GM21619 (cell line): ENCODE data around the gene MBNL2.
"Not testable (repeated sequence)": the region's sequence is repeated elsewhere in the genome, so short reads cannot be mapped to it uniquely, and the experiment has no call there.

Experiments used
- ATAC-seq: cut with Tn5 transposase; IDR thresholded peaks from one replicate; pipeline ENCODE4 v1.9.1; 2021; ENCODE audit not compliant: unreplicated experiment

The MBNL2 gene

DNA sequence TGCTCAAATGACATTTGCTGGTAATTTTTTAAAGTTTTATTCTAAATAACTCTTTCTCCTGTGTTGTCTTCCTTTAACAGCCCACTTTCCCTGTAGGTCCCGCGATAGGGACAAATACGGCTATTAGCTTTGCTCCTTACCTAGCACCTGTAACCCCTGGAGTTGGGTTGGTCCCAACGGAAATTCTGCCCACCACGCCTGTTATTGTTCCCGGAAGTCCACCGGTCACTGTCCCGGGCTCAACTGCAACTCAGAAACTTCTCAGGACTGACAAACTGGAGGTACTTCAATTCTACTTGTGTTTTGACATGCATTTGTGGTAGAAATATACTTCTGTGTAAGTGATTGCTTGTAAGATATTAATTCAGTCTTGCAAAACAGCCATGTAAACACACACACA, 120.8 kb downstream of the MBNL2 start:
- no peak for ATAC-seq

DNA sequence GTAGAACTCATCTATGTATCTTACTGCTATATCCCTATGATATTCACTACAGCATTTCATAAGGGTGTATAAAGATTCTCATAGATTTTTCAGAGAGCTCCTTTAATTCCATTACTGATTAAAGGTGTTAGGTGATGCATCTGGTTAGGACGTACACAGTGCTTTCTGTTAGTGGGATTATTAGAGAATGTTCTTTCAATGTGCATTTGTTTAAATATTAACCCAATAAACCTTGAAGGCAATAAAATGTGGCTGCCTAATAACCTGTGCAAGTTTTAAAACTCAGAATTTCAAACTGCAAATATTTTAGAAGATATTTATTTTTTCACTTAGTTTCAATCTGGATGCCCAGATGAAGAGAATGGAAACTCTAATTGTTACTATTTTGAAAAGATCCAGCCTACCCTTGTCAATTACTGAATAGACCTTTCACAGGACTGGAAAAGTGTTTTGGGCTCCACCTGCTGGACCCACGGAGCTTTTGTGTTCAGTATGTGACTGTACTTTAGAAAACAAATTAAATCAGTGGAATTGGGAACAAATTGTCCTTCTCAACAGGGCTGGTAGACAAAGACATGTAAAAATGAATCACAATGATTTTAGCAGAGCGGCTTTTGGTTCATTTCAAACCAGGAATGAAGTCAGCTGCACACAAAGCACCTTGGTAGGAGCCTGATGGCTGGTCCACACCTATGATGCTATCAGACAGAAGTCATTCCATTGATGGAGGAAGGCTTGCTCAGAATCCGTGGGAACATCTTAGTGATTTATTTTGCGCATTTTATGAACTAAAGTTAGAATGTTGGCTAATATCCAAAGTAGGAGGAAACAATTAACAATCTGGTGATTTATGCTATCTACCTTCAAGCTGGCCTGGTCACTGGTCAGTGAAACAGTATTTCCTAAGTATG, 122.4 kb downstream of the MBNL2 start:
- ATAC-seq: peak; percentile 72

DNA sequence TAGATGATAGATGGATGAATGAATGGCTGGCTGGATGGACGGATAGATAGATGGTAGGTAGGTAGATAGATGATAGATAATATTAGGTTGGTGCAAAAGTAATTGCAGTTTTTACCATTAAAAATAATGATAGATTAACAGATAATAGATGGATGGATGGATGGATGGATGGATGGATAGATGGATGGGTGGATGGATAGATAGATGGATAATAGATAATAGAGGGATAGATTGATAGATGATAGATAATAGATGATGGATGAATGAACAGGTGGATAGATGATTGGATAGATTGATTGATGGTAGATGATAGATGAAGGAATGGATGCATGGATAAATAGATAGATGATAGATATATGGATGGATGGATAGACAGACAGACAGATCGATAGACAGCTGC, 124.0 kb downstream of the MBNL2 start:
- no peak for ATAC-seq

DNA sequence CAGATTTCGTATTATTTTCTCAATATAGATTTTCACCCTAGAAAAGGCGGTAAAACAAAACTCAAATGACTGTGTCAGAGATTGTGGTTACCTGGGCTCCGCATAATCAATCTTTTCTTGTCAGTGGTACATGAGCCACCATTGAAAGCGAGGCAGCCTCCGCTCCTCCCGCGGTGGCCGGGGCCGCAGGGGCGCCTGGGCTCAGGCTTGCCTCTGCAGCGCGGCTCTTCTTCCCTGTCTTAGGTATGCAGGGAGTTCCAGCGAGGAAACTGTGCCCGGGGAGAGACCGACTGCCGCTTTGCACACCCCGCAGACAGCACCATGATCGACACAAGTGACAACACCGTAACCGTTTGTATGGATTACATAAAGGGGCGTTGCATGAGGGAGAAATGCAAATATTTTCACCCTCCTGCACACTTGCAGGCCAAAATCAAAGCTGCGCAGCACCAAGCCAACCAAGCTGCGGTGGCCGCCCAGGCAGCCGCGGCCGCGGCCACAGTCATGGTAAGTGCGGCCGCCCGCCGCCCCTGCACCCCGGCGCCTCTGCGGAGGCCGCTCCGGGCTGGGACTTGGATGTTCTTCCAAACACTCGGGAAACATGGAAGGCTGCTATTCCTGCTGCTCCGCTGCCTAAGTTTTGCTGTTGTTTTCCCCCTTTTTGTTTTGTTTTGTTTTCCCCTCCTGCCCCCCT, 124.6 kb downstream of the MBNL2 start:
- no peak for ATAC-seq

DNA sequence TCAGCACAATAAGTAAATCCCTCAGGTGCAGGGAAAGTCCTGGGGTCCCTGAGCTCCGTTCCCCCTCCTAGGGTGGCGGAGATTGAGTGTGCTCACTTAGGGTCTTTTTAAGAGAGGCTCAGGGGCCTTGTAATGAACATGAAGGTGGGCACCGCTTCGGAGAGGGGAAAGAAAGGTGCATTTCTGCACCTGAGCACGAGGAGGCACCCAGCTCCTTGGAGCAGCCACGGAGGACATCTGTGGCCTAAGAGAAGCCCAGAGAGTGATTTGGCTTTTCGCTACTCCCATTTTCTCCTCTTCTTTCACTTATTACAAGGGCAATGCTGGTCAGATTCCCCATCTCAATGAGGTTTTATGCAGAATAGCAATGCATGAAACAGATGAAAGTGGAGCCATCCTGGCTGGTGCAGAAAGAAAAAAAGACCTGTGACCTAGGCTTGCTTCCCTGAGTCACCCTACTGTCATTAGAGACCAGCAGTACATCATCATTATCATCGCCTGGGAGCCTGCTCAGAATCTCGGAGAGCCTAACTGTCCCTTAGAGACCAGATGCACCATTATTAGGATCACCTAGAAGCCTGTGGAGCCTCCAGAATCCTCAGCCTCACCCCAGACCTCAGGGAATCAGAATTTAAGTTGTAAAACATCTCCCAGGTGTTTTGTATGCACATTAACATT, 125.3 kb downstream of the MBNL2 start:
- ATAC-seq: no peak

DNA sequence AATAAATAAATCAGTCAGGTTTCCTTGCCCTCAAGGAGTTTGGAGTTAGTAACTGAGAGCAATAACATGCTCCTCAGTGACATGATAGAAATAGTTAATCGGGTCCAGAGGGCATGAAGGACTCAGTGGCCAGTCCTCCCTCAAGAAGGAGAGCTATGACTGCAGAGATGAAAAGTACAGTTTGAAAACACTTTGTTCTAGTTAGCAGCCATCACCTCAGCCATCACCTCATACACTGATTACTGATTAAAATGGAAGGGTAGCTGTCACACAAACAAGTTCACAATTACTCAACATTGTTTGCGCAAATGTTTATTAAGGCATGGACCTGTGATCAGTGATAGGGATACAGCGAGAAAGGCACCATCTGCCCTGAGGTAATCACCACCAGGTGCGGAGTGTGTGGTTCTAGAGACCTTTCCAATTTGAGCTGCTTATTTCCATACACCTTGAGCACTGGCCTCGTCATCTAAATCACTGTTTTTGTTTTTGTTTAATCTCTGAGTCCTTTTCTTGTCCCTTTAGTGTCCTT, 126.5 kb downstream of the MBNL2 start:
- ATAC-seq: no peak

DNA sequence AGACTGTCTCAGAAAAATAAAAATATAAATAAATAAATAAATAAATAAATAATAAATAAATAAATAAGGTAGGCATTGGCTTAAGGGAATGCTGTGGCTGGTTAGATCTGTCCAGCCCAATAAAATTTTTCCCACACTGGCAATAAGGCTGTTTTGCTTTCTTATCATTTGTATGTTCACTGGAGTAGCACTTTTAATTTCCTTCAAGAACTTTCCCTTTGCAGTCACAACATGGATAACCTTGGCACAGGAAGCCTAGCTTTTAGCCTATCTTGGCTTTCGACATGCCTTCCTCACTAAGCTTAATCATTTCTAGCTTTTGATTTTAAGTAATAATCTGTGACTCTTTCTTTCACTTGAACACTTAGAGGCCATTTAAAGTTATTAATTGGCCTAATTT, 129.9 kb downstream of the MBNL2 start:
- ATAC-seq: not testable (repeated sequence)

DNA sequence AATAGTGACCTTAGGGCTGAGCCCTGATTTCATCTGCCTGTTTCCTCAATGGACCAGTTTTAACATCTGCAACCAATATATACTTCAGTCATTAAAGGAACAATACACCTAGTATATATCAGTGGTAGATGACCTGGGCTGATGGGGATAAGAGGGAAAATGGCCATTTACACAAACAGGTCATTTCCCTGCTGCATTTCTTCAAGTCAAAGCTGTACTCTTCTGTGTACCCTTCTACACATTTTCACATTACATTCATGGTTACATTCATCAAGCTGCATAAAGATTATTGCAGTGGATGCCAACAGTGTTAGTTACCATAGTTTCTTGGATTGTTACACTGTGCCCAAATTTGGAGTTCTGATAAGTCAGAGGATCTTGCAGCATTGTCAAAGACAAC, 130.7 kb downstream of the MBNL2 start:
- ATAC-seq: no peak

DNA sequence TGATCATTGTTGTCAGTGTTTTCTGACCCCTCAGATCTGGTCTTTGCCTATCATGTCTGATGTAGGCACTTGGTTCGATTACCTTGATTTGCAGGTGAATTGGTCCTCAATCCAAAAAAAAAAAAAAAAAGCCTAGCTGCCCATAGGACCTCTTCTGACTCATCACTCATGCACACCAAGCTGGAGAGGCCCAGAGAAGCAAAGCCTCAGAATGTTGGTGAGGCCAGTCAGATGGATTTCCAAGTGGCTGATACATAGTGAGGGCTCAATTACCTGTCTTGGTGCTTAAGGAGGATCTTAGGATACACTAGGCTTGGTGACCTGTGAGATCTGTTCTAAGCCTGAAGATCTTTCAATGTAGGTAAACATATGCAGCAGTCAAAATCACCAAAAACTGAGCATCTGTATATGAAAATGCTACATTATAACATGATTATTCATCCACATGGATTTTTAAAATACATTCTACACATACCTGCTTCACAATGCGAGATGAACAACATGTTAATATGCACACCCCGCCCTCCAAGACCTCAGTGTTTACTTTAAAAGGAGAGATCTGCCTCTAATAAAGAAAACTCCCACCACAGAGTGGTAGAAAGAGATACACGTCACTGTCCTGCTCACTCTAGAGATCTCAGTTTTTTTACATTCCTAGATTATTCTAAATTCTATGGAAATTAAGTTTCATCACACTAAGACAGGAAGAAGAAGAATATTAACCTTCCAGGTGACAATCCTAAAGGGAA, 132.0 kb downstream of the MBNL2 start:
- ATAC-seq: no peak

DNA sequence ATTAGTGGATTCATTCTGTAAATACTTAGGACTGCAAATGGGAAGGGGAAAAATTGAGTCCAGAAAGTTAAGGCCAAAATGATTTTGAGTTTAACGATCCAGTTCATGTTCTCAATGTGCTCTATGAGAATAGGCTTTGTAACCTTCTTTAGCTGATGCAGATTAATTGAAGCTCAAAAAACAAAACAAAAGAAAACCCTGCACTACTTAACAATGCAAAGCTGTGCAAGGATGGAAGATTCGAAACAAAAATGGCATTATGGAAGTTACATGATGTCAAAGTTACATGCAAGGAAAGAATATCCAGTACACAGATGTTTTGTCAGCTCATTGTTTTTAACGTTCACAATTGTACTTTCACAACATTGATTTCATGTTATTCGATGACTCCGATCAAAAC, 132.7 kb downstream of the MBNL2 start:
- no peak for ATAC-seq

DNA sequence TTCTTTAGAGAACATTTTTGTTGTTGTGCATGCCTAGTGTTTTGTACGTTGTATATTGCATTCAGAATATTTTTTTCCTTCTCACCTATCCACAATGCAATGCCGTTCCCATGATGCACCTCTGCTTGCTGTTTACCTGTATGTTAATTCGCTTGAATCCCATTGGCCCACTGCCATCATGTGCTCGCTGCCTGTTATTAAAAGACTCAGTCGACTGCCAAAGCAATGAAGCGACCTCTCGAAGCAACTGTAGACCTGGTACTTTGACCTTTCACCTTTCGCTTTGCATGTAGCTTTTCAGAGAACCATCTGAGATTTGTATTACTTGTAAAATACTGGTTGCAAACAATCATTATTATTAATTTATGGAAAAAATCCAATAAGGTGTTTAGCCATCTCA, 134.5 kb downstream of the MBNL2 start:
- no peak for ATAC-seq

DNA sequence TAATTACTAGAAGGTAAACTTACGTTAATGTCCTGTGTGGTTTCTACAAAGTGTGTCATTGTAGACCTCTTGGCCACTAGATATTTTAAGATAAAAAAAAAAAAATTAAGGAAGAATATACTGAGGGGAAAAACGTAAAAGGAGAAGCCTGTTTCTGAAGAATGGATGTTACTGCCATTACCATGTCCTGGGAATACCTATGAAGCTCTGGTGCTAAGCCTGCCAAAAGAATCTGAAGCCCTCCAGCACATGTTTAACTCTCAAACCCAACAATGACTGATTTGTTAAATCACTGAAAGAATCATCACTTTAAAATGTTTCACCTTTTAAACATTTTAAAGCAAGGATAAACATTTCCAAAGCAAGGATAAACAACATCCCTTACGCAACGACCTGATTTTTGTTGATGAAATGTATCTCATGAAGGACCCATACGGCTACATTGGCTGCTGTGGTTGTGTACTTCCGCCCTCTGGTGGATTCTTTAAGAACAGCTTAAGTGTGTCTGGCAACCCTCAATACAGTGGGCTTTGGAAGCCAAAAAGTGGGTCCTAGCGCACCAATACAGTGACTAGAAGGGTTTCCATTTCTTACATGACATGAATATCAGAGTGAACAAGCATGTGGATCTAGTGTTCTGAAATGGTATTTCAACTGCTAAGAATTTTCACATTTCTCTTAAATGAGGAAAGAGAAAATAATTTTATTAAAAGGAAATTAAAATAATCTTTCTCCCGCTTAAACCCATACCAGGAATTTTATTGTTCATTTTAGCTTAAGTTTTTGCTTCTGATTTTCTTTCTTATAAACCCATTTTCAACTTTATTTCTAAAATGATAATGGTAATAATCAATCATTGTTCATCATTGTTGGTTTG, 137.3 kb downstream of the MBNL2 start:
- peak; percentile 98 for ATAC-seq

DNA sequence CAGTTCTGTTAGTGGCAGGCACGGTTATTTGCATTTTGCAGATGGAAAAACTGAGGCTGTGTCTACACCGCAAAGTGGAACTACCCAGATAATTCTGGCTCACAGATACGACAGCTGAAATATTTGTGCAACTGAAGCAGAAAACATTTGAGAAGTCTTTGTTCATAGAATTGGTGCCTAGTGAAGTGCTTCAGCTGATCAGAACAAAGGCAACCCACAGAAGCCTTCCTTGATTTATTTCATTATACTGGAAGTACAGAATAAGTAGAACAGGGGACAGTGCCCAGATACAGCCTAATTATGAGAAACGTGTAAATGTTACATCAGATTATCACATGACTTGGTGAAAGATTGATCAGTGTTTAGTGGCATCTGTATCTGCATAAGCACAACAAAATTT, 138.5 kb downstream of the MBNL2 start:
- no peak for ATAC-seq

DNA sequence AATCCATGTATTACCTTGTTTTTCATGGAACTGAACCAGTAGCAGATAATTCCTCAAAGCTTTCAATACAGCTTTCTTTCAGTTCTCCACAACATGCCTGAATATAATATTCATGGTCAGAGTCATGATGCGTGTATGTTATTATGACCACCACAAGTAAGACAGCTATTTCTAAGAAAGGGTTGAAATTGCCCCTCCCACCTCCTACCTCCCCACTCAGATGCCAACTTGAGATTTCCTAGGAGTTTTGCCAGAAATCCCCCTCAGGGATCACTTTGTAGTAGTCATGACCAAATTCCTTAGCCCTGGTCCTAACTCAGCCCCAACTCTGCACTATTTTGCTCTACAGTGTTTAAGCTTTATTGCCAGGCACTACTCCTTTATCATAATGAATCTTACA, 141.9 kb downstream of the MBNL2 start:
- no peak for ATAC-seq

DNA sequence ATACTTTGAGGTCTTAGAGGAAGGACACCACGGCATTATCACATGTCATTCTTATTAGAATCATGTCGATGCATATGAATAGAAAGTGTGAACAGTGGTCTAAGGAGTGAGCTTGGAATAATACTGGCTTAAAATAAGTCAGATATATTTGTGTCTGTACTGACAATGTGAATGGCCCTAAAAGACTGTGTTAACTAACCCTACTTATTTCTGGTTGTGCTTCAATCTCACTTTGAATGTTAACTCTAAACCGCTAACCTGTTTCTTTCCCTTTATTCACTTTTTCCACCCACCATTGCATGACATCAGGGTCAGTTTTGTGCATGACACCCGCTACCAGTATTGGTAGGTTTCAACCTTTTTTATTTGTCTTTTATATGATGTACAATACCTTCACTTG, 142.7 kb downstream of the MBNL2 start:
- no peak for ATAC-seq

DNA sequence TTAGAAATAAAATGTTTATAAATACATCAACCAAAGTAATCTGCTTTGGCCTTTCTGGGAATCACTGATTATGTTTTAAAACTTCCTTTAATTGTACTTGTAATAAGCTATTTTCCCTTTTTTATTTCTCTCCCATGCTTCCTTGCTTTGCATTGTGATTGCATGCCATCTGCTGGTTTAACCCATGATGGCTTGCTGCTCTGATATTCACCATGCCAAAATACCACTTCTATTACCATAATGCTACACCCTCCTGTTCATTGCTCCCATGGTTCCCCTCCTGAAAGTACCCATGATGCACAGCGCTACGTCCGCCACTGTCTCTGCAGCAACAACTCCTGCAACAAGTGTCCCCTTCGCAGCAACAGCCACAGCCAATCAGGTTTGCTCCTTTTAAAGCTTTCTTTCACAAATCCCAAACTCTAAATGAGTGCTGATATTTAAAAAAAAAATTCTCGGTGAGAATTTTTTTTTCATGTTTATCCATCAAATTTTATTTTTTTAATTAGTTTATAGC, 144.1 kb downstream of the MBNL2 start:
- ATAC-seq: no peak

DNA sequence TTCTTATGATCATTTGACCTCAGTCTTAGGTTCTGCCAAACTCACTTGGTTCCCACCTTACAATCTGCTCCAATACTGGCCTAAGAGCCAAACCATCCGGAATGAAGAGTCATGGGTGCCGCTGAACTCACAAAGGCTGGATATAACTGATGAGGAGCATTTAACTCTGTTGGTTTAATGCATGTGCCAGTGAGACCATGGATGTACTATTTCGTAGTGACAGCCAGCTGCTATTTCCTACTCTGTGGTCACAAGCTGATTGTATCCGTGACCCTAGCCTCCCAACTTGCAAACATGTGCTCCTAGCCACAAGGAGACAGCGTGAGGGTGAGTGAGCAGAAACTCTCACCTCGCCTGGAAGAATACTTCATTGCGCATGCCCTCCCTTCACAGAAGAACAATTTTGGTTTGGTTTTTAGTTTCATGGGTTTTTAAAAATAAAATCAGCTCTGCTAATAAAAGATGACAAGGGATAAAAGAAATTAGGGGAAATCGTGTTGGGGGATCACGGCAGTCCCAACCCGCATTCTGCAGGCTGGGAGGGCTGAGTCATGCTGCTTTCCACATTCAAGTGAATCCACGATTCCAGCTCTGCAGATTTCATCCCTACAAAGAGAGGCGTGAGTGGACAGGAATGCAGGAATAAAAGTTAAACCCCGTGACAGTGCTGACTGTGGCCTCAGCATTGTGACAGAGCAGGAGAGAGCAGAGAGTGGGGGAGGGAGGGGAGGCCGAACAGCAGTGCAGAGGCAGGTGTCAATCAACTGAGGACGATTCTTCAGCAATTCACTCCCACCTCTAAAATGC, 145.1 kb downstream of the MBNL2 start:
- peak; percentile 37 for ATAC-seq

DNA sequence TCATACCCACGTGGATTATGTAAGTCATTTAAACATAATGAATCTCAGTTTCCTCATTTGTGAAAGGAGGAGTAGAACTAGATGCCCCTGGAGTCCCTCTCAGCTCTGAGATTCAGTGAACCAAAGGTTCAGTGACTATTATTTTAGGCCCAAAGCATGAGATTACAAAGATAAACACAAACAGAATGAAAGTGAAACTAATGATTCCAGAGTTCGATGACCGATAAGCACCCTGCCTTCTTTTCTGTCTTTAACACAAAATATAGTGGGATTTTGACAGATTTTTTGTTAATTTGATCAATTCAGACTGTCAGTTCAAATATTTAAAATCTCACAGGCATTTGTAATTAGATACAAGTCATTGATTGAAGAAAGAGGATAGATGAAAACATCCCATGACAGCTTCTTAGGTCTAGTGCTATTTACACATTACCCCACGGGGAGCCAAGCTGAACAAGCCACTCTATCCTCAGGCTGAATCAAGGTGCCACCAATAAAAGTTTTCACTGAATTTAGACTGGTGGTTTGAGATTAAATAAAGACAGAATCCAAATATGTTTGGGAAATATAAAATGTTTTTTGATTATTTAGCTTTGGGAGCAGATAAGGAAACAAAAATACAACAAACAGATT, 147.2 kb downstream of the MBNL2 start:
- ATAC-seq: peak; percentile 57
